GM19240 (cell line): ENCODE measurements around the gene SKIL.

Experiments
- DNase-seq: peaks from one replicate; pipeline ENCODE4 v3.0.0; 2011; ENCODE audit warnings: low spot score; ENCODE audit not compliant: insufficient read length

Gene SKIL

GRCh38 chr3:170432416-170432815 is 74.9 kb downstream of the SKIL start:
- DNase-seq = no peak

- no peak for DNase-seq
Observed at GRCh38 chr3:170436697-170437096, 79.2 kb downstream of the SKIL start.

- DNase-seq = no peak
Observed at GRCh38 chr3:170437176-170437575, 79.7 kb downstream of the SKIL start.

GRCh38 chr3:170437696-170438407 is 80.3 kb downstream of the SKIL start:
- DNase-seq = no peak

- no peak for DNase-seq
Observed at GRCh38 chr3:170438836-170439235, 81.3 kb downstream of the SKIL start.

GRCh38 chr3:170440344-170440743 is 82.8 kb downstream of the SKIL start:
- DNase-seq = no peak

GRCh38 chr3:170441412-170441811 is 83.9 kb downstream of the SKIL start:
- no peak for DNase-seq

GRCh38 chr3:170442947-170443346 is 85.4 kb downstream of the SKIL start:
- DNase-seq = no peak

- no peak for DNase-seq
Observed at GRCh38 chr3:170443457-170443856, 85.9 kb downstream of the SKIL start.
